PC-9 (cell line): ENCODE measurements around the gene NKAIN2.

Source experiments
- CTCF ChIP-seq: fragments of 200-600 bp; sonication (generic); conservative IDR thresholded peaks from 2 replicates; pipeline ENCODE4 v1.6.1; 2017; ENCODE audit warnings: mixed run types, antibody characterized with exemption, mild to moderate bottlenecking, moderate library complexity
- EZH2 ChIP-seq: fragments of 200-600 bp; sonication (generic); IDR thresholded peaks from 2 replicates; pipeline ENCODE4 v1.8.0; 2017; ENCODE audit warnings: antibody characterized with exemption, low read depth

GRCh38 chr6:124613031-124613430, 809.4 kb downstream of the NKAIN2 start:
- TF ChIP-seq CTCF (no peak), EZH2 (no peak)
